Tibial nerve (tissue), 4 donors: ENCODE results near the gene TNIK. TPM values are rescaled to one million over a fixed set of nuclear protein-coding genes. Genes with fewer than 3 reads are reported as not detected.

Experiments
- DNase-seq, 2 donors: peaks; one replicate each; pipeline ENCODE4 v3.0.0-alpha.2; 2019; ENCODE audit warnings: low spot score in 2 of 2
- H3K27ac ChIP-seq, 4 donors: fragments of 200-600 bp; sonication (generic) in 3 of 4; one replicate each; pipeline ENCODE4 v1.5.1; 2017 to 2019; ENCODE audit warnings: mild to moderate bottlenecking in 1 of 4
- H3K27me3 ChIP-seq, 2 donors: fragments of 200-600 bp; sonication (generic) in 1 of 2; one replicate each; pipeline versions ENCODE4 v1.5.1 to v1.6.0; 2017 to 2019
- H3K36me3 ChIP-seq, 3 donors: fragments of 200-600 bp; sonication (generic); one replicate each; pipeline ENCODE4 v1.5.1; 2018 to 2019
- H3K4me1 ChIP-seq, 4 donors: fragments of 200-600 bp; sonication (generic) in 3 of 4; one replicate each; pipeline ENCODE4 v1.5.1; 2017 to 2019
- H3K4me3 ChIP-seq, 4 donors: fragments of 200-600 bp; sonication (generic) in 3 of 4; one replicate each; pipeline ENCODE4 v1.5.1; 2017 to 2019; ENCODE audit warnings: mild to moderate bottlenecking in 1 of 4, moderate library complexity in 1 of 4
- H3K9me3 ChIP-seq, 4 donors: fragments of 200-600 bp; sonication (generic) in 3 of 4; one replicate each; pipeline ENCODE4 v1.5.1; 2017 to 2019
- EP300 ChIP-seq, 2 donors: sonication (generic); formaldehyde crosslinking; IDR thresholded peaks; one replicate each; pipeline ENCODE4 v1.6.1; 2017; ENCODE audit warnings: antibody characterized with exemption in 2 of 2, mild to moderate bottlenecking in 1 of 2
- POLR2A ChIP-seq, 2 donors: fragments of 450-650 bp; IDR thresholded peaks; one replicate each; pipeline ENCODE4 v1.6.1; 2017; ENCODE audit warnings: antibody characterized with exemption in 2 of 2, mild to moderate bottlenecking in 2 of 2, moderate library complexity in 2 of 2
- WGBS, 2 donors: methylation state at CpG; one replicate each; pipeline ENCODE4 v1.1.5; 2018; 5-methylcytosine and 5-hydroxymethylcytosine counted together
- total RNA-seq, 4 donors: library from RNA; depleted of rRNA; stranded (reverse); fragments of >200 nt; gene quantifications; one replicate each; pipeline ENCODE4 v1.1.0, GENCODE V29; 2016
- TF ChIP-seq, protein P1 (sequence below), 5 experiments: fragments of 200-600 bp in 3 of 5; fragments of 450-650 bp in 2 of 5; sonication (generic) in 3 of 5; IDR thresholded peaks; one replicate each; pipeline ENCODE4 v1.5.1; 2016 to 2019; ENCODE audit warnings: antibody characterized with exemption in 5 of 5, mild to moderate bottlenecking in 3 of 5, moderate library complexity in 2 of 5

The TNIK gene
- total RNA-seq, 4 donors from 2014 or later, result 5.4 to 11.1 (median 7.5) TPM

DNA sequence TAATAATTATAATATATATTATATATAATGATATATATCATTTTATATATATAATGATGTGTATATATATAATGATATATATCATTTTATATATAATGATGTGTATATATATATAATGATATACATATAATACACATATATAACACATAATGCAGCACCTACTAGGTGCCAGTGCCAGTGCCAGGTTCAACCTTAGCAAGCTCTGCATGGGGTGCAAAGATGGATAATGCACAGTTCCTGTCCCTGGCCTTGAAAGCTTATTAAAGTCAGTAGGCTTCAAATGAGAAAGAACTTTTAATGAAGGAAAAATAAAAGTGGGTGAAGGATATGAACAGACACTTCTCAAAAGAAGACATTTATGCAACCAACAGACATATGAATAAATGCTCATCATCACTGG is 240.9 kb downstream of the TNIK start:
- H3K27me3 ChIP-seq, result no peaks in the 10 kb centered on the region
- no peaks in the 10 kb centered on the region for H3K9me3 ChIP-seq
- no peak overlapping the region for H3K27ac ChIP-seq
- no peaks in the 10 kb centered on the region for H3K36me3 ChIP-seq
- TF ChIP-seq EP300 (IDR thresholded peaks at IDR 0.05) (no peak), POLR2A (IDR thresholded peaks at IDR 0.05) (no peak)
- TF ChIP-seq, protein P1, sequence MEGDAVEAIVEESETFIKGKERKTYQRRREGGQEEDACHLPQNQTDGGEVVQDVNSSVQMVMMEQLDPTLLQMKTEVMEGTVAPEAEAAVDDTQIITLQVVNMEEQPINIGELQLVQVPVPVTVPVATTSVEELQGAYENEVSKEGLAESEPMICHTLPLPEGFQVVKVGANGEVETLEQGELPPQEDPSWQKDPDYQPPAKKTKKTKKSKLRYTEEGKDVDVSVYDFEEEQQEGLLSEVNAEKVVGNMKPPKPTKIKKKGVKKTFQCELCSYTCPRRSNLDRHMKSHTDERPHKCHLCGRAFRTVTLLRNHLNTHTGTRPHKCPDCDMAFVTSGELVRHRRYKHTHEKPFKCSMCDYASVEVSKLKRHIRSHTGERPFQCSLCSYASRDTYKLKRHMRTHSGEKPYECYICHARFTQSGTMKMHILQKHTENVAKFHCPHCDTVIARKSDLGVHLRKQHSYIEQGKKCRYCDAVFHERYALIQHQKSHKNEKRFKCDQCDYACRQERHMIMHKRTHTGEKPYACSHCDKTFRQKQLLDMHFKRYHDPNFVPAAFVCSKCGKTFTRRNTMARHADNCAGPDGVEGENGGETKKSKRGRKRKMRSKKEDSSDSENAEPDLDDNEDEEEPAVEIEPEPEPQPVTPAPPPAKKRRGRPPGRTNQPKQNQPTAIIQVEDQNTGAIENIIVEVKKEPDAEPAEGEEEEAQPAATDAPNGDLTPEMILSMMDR (IDR thresholded peaks at IDR 0.05), result no peak
- DNase-seq, result no peak
- no peaks in the 10 kb centered on the region for H3K4me1 ChIP-seq
- no peak overlapping the region for H3K4me3 ChIP-seq

DNA sequence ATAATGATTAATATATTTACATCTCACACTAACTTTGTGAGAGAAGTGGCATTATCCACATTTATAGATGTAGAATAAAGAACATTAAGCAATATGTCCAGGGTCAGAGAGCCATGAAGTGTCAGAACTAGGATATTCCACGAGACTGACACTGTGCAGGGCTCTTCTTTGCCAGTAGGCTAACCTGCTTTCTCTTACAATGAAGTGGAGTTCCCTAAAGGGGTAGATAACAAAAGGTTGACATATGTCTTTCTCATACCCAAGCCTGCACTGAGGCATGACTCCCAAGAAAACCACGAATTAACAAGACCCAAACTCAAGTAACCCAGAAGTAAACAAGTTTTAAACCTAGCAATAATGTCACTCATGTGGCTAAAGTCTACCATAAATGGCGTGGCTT is 242.1 kb downstream of the TNIK start:
- WGBS, 2 donors, result 80 to 90% methylated on average over 3 of the region's 3 CpGs
- Histone ChIP-seq H3K36me3 (no peaks in the 10 kb centered on the region), H3K4me1 (no peaks in the 10 kb centered on the region), H3K27ac (no peak overlapping the region), H3K27me3 (no peaks in the 10 kb centered on the region), H3K9me3 (no peaks in the 10 kb centered on the region), H3K4me3 (no peak overlapping the region)
- TF ChIP-seq EP300 (IDR thresholded peaks at IDR 0.05) (no peak), POLR2A (IDR thresholded peaks at IDR 0.05) (no peak)
- TF ChIP-seq, protein P1 (IDR thresholded peaks at IDR 0.05), result no peak
- no peak for DNase-seq

DNA sequence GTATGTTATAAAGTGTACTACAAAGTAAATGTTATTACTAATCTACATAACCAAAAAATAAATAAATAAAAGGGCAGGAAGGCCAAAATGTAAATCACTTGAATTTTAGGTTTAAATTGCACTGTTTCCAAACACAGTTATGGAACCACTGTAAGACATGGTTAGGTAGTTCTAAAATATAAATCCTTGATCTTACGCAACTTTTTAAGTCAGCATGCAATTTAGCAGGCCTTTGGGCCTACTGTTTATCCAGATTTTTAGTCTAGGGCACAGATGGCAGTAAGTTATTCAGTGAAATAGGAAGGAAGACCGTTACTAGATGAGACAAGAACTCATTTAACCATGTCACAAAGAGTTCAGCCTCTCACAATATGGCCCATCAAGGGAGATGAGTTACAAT is 246.3 kb downstream of the TNIK start:
- TF ChIP-seq, protein P1 (IDR thresholded peaks at IDR 0.05), result no peak
- no peak for TF ChIP-seq EP300 (IDR thresholded peaks at IDR 0.05)
- no peak for TF ChIP-seq POLR2A (IDR thresholded peaks at IDR 0.05)
- 89 to 94% methylated on average over 2 of the region's 2 CpGs for WGBS, 2 donors
- H3K4me1 ChIP-seq, result no peaks in the 10 kb centered on the region
- H3K4me3 ChIP-seq, result no peak overlapping the region
- no peak overlapping the region for H3K27ac ChIP-seq
- no peaks in the 10 kb centered on the region for H3K9me3 ChIP-seq
- no peaks in the 10 kb centered on the region for H3K27me3 ChIP-seq
- no peak for DNase-seq
- no peaks in the 10 kb centered on the region for H3K36me3 ChIP-seq

DNA sequence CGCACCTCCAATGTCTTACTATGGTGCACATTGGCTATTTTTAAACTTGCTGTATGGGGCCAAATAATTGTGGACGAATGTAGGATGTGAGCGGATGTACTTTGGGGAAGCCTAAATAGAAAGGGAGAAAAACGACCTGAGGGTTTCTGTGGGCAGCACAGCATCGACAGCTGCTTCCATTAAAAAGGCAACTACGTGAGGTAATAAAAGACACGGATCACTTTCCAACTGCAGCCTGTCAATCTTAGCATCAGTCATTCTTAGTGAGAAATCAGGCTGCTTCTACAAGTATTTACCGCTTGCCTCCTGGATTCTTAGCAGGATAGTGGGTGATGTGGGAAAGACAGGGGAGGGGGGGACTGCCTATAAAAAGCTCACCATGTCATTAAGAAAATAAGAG is 247.0 kb downstream of the TNIK start:
- TF ChIP-seq POLR2A (IDR thresholded peaks at IDR 0.05) (no peak), EP300 (IDR thresholded peaks at IDR 0.05) (no peak)
- TF ChIP-seq, protein P1 (IDR thresholded peaks at IDR 0.05), result no peak
- DNase-seq, result no peak
- Histone ChIP-seq H3K4me1 (no peaks in the 10 kb centered on the region), H3K36me3 (no peaks in the 10 kb centered on the region), H3K9me3 (no peaks in the 10 kb centered on the region), H3K4me3 (no peak overlapping the region), H3K27ac (no peak overlapping the region), H3K27me3 (no peaks in the 10 kb centered on the region)
- WGBS, 2 donors, result 72 to 78% methylated on average over 8 of the region's 8 CpGs

DNA sequence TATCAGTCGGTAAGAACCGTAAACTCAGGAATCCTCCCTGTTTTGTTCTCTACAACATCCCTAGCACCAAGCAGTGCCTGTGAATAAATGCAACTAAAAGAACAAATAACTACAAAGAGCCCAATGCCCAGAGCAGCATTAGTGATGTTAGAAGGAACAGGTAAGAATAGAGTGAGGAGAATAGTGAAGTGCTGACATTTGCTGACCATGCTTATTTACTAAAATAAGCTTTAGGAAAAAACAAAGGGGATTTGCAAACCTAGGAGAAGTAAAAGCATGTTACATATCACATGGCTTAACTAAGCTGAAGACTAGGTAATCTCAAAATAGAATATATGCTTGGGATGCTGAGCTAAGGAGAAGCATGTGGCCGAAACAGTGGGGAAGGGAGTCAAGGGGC is 247.6 kb downstream of the TNIK start:
- no peaks in the 10 kb centered on the region for H3K27me3 ChIP-seq
- H3K9me3 ChIP-seq, result no peaks in the 10 kb centered on the region
- no peak overlapping the region for H3K4me3 ChIP-seq
- H3K4me1 ChIP-seq, result no peaks in the 10 kb centered on the region
- 94 to 98% methylated on average over 3 of the region's 3 CpGs for WGBS, 2 donors
- no peaks in the 10 kb centered on the region for H3K36me3 ChIP-seq
- TF ChIP-seq, protein P1 (IDR thresholded peaks at IDR 0.05), result no peak
- TF ChIP-seq EP300 (IDR thresholded peaks at IDR 0.05) (no peak), POLR2A (IDR thresholded peaks at IDR 0.05) (no peak)
- no peak for DNase-seq
- no peak overlapping the region for H3K27ac ChIP-seq
